NCI-H774 (cell line): ENCODE results near the gene SH2B3.
"Not testable (repeated sequence)": the region's sequence is repeated elsewhere in the genome, so short reads cannot be mapped to it uniquely, and the experiment has no call there.

Experiments used
- DNase-seq: peaks from one replicate; lab custom pipeline; 2025; lab: John Stamatoyannopoulos, UW

The SH2B3 gene

DNA sequence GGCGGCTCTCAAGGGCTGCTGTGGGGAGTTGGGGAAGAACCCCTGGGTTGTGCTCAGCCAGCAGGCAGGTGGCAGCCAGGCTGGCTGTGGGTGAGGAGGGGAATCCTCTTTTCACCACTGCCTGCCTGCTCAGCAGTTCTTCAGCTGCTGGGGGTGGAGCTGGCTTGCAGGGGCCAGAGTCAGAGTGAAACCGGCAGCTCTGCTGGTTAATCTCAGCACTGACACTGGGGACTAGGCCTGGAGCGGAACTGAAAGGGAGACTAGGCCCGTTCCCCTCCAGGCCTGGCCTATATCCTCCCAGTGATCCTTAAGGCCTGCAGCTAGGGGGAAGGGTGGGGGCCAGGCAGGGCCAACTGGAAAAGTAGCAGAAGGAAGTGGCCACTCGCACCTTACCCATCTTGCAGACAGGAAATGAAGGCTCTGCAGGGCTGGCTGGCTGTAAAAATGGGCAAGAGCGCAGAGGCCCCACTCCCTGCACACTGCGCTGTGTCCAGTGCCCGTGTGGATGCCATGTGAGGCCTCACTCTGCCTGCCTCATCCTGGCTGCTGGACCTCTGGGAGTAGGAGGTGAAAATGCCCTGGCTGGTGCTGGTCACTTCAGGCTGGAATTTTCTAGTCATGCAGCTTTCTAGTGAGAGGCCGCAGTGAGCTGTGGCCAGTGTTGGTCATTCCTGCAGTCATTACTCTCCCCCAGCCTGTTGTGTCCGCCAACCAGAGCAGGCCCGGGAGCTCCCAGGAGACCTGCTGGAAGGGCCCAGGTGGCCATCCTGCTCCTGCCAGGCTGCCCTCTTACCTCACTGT lies 39.4 kb downstream of the SH2B3 start:
- no peak for DNase-seq

DNA sequence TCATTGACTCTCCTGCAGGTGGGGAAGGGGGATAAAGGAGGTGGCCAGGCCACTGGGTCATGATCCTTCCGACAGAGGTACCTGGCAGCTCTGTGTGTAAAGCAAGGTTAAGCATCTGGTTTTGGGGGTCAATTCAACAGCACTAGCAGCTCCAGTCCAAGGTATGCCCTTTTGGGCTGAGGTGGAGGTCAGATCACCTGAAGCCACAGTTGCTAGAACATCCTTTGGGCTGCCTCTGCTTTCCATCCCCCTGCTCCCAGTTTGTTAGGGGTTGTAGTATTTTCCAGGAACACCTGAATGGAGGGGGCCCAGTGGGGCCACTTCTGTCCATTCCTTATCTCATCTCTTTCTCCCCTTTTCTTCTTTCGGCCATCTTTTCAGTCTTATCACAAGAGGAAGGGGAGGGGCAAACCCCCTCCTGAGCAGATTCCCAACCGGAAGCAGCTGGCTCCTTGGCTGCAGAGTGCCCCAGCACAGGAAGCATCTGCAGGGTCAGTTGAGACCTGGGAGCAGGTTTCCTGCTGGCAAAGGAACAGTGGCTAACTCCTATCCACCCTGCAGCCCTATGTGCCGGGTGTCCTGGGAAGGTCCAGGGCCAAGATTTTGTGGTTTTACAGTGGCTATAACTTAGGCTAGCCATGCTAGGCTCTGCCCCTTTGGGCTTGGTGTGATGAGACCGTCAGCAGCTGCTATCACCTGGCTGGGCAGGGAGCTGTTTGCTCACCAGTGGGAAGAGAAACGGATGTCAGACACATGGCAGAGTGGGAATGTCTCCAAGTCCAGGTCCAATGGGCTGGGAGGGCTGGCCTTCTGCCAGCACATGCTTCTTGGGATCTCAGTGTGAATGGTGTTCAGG lies 40.2 kb downstream of the SH2B3 start:
- peak; percentile 17 for DNase-seq

DNA sequence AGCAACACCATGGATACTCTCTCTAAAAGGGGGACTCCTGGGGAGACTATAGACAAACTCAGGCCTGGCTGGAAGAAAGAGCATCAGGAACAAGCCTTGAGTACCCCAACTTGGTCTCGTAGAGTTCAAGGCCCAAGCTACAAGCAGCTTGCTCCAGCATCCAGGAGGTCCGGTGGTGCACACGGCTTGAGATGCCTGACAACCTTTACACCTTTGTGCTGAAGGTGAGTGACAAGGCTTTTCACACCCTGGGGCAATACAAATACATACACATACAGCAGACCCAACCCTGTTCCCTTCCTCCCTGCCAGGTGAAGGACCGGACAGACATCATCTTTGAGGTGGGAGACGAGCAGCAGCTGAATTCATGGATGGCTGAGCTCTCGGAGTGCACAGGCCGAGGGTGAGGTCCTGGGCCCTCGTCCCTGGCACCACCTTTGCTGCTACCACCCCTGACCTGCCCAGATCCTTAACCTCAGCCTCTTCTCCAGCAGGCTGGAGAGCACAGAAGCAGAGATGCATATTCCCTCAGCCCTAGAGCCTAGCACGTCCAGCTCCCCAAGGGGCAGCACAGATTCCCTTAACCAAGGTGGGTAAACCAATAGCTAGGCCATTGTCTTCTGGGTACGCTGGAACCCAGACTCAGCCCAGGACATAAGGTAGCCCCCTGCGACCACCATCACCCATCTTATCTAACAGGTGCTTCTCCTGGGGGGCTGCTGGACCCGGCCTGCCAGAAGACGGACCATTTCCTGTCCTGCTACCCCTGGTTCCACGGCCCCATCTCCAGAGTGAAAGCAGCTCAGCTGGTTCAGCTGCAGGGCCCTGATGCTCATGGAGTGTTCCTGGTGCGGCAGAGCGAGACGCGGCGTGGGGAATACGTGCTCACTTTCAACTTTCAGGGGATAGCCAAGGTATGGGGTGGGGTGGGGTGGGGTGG lies 41.2 kb downstream of the SH2B3 start:
- DNase-seq: no peak

DNA sequence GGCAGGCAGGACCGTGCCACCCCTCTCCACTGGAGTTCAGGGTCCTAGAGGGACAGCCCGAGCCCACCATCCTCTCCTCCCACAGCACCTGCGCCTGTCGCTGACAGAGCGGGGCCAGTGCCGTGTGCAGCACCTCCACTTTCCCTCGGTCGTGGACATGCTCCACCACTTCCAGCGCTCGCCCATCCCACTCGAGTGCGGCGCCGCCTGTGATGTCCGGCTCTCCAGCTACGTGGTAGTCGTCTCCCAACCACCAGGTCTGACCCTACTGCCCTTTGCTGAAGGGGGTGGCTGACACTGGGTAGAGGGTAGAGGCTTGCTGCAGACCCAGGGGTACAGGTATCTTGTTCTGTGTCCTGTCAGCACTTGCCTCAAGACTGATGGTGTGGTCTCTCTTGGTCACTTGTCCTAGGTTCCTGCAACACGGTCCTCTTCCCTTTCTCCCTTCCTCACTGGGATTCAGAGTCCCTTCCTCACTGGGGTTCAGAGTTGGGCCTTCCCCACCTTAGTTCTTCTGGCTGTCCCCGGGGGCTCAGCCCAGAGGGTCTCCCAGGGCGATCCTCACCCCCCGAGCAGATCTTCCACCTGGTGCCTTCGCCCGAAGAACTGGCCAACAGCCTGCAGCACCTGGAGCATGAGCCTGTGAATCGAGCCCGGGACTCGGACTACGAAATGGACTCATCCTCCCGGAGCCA lies 42.0 kb downstream of the SH2B3 start:
- no peak for DNase-seq

DNA sequence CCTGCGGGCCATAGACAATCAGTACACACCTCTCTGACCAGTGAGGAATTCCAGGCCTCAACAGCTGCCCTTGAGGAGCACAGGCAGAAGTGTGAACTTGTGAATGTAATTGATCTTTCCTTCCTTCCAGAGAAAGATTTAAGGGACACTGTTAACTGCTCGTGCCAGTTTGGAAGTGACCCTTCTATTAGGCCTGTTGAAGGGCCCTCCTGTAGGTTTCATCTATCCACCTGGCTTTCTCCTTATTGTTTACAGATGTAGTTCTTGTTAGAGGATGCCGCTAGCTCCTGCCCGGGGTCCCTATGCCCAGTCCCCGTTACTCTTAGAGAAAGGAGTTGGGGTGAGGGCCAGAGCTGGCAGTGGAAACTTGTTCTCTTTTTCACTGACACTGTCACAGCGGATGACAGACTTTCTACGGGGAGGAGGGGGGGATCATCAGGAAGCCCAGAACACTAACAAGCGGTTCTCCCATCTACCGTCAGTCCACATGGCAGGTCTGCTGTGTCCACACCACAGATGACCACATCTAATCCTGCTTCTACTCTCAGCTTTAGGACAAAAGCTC lies 42.6 kb downstream of the SH2B3 start:
- no peak for DNase-seq

DNA sequence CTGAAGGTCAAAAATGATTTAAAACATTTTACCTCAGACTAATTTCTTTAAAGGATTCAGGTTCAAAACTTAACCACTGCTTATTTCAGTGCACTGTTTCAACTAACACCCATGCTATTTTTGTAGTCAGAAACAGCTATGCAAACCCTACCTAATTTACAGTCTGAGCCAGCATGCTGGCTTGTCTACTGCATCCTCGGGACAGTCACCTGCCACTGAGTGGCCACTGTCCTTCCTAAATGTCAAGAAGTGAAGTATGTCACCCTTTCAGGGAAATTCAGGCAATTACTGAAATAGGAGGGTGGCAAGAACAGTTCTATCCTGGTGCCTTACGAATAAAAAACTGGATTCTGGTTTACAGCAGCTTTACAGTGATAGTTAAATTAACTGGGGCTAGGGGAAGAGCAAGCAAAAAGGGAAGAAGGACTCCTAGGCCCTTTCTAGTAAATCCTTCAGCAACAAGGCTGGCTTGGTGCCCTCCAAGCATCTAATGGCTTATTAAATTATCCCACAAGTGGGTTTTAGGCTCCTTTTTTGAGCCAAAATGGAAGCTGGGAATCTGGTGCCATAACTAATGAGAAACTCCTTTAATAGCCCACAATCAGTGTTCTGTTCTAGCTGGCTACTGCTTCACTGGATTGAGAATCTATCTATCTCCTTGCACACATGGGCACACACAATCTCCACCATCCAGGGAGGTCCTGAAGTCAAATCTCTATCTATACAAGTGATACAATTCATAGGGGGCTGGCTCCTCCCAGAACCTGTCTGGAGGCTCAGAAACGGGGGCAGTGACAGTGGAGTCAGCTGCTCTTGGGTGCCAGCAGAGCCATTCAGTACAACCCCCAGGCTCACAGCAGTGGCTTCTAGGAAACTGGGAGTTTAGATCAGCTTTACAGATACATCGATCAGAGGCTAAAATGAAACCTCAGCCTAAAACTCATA lies 43.4 kb downstream of the SH2B3 start:
- no peak for DNase-seq

DNA sequence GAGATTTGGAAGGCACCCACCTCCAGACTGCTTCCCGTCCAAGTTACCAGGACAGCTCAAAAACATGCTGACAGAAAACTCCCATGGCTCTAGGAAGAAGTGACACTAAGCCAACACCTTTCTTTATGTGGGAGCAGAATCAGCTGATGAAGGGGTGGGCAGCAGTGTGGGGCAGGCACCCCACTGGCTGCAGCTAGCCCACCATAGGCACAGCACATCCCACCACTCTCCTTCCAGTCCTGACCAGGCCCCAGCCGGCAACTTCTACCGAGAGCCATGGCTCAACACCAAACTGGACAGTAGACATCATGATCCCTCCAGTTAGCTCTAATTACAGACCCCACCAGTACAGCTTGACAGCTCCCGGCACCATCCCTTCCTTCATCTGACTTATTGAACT lies 45.0 kb downstream of the SH2B3 start:
- DNase-seq: no peak

DNA sequence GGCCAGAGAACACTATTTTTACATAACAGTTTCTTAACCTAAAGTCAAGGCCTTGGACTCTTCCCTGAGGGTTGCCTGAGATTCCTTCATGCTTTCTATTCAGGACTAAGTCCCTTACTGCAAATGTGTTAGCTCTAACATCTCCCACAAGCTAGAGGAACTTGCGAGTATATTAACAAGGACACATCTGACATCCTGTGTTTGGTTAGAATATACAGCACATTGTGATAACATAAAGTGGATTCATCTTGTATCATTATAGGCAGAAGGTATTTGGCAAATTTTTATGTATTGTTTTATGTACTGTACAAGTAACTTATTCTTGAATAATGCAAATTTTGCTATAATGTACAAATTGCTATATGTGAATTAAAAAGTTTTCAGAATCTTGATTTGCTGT lies 45.5 kb downstream of the SH2B3 start:
- DNase-seq: no peak

DNA sequence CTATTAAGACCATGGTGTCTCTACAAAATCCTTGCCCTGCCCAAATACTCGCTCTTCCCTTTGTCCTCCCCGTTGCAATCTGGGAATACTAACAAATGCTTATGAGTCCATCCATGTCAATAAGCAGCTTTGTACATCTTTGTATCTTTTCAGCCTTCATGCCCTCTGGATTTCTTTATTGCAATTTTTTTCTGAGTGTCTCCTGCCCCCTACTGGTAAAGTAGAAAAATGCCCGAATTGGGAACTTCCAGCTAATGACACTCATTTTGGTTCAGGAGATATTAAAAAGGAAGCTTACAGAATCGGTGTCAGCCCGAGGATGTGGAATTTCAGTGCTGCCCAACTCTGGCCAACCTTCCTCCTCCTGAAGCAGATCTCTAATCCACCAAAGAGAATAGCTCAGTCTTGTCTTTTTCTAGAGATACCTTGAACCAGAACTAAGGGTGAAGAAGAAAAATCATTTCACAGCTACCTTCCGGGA lies 46.0 kb downstream of the SH2B3 start:
- peak; percentile 42 for DNase-seq

DNA sequence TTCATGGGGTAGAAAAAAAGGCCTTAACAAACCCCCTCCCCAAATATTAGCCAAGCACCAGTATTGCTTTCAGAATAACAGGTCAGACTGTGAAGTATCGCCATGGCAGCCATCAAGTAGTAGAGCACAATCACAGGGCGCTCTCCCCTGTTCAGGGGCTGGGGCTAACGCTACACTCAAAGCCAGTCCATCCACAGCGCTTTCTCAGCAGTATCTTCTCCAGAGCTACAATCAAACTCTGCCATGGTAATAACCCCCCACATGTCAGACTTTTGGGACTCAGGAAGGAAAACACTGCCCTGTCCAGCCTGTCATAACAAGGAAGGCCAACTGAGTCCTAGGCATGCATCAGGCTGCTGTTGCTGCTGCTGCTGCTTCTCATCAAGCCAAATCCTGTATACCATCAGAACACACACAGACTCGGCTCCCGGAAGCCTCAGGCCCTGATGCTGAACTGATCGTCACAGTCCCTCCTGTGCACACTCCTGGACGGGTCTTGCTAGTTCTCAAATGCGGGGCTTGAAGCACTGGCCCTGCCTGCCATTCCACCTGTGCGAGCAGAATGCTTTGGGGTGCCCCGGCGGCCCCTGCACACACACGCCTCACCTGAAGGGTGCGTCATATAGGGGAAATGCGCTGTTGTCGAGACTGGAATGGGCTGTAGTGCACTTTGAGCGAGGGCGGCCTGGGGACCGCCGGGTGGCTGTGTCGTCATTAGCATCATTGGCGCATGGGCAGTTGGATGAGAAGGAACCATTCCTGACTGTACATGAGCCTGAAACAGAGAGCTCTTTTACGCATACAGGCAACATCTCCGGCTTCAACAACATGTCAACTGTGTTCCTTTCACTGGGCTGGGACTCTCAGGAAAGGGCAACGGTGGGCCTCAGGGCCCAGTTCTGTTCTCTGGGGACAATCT lies 47.6 kb downstream of the SH2B3 start:
- no peak for DNase-seq

DNA sequence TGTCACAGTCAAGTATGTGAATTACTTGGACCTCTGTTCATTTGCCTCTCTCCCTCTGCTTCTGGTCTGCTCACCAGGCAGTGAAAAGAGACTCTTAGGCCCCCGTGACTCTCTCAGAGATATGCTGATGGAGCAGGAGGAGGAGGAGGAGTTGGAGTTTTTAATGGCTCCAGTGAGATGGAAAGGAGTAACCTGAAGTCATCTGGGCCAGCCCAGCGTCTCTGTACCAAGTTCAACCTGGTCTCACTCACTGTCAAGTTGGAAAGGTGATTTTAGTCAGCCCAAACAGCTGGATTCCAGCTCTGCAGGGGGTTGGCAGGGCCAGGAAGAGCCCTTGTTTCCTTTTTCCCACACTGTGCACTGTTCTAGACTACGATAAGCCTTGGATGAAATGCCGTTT lies 48.6 kb downstream of the SH2B3 start:
- no peak for DNase-seq

DNA sequence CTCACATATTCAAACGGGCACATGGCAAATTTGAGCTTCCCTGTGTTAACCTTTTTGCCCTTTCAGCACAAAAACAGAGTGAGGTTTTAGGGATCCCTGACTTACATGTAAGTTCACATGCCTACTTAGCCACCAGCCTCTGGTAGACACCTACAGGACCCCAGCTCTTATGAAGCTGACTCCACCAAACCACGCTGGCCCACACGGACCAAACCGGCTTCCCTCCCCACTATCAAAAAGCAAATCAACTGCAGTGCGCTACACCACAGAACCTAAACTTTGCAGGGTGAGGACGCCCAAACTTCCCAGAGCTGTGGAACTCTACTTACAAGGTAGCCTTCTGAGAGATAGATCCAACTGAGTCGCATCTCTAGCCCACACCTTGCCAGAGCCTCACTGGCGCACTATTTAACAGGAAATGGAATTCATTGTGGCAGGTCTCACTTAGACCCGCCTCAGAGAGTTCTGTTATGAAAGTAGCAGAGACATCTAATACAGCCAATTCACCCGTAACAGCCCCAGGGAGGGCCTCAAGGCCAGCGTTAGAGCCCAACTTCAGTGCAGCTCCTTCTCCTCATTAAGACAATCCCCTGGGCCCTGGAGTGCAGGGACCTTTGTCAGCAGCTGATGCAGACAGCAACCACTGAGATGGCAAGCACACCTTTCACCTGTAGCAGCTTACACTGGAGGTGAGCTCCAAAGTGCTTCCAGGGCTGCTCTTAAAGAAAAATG lies 49.2 kb downstream of the SH2B3 start:
- DNase-seq: no peak

DNA sequence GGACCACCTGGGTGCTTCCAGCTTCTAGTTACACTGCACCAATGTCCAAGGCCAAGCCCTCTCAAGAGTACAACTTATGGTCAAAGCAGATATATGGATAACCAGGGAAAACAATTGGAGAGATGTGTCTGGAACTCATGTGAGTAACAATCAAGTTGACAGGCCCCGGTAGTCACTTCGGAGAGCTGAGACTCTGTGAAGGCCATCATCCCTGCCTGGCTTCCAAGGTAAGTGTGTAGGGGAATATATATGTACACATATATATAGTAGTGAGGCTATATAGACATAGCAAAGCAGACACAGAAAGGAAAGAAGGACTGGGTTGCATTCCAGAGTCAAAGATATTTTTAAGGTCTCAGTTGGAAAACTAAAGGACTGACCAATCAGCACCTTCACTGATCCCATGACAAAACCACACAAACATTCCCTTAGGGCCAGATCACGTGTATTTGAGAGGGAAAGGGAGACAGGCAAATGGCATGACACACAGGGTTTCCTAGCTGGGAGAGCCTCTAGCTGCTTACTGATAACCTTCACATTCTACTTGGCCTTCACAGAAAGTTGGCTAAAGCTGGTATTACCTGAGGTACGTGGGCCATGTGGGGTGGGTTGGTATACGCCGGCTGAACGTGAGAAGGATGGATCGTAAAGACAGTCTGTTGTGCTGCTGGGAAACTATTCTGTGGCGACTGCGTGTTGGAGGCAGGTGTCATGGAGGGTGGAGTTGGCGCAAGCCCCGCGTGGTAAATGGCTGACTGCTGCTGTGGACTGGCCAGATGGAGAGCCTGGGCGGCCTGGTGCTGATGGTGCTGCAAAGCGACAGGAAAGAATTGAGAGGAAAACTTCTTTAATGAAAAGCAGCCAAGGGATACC lies 50.0 kb downstream of the SH2B3 start:
- no peak for DNase-seq

DNA sequence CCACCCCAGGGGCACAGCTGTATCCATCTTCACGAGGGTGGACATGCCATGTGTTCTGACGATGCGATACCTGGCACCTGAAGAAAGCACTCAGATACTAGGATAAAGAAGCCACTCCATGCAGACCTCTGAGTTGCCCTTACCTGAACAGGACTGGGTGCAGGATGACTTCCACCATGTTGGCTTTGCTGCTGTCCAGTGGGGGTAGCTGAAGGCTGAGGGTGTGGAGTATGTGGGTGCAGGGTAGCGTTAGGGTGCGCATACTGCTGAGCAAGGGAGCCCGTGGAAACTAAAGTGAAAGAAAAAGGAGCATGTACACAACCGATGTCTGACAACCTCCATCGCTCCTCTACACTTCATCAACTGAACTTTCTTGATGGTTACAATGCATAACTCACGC lies 51.3 kb downstream of the SH2B3 start:
- no peak for DNase-seq

DNA sequence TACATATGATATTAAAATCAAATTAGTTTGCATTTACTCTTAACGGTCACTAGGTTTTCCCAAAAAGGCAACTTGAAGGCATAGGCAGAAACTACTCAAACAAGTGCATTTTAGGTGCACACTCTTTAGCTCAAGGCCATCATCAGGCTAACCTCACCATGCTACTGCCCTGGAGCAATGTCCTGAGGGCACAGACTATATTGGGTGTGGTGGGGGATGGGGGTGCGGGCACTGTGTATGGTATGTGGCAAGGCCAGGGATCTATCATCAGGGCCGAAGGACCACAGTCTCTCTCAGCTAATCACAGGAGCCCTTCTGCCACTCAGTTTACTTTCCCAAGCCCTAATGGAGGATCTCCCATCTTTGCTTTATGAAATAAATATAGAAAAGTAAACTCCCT lies 51.9 kb downstream of the SH2B3 start:
- no peak for DNase-seq

DNA sequence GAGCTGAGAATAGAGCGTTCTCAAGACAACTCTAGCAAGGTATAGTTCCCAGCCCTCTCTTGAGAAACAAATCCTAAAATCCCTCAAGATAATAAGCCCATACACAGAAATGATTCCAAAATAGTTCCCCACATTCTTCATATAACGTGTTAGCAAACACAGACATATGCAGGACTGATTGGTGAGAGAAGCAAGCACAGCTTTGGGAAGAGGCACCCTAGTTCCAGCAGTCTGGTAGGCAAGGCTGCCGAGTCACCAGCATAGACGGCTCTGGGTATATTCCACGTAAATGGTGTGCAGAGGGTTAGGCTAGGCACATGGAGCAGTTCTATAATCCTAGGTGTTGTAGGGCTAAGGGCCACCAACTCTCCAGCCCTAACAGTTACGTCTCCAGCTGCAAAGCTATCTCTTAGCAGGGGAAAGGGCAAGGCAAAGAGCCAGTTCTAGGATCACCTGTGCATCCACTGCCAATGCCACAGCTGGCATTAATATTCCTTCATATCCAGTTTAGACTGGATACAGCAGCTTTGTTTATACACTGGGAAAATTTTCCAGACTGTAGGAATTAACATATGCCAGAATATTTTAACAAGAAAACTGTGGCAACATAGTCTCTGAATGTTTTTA lies 52.9 kb downstream of the SH2B3 start:
- DNase-seq: no peak

DNA sequence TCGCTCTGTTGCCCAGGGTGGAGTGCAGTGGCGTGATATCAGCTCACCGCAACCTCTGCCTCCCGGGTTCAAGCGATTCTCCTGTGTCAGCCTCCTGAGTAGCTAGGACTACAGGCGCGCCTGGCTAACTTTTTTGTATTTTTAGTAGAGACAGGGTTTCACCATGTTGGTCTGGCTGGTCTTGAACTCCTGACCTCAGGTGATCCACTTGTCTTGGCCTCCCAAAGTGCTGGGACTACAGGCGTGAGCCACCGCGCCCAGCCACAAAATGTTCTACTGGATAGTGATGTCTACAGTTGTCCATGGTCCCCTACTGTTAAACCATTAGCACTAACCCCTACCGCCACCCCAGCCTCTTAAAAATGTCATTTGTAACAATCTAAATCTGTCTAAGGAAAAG lies 54.4 kb downstream of the SH2B3 start:
- DNase-seq: not testable (repeated sequence)
